ENCODE data around the gene SERAC1. TPM values are rescaled to one million over a fixed set of nuclear protein-coding genes. Genes with fewer than 3 reads are reported as not detected.

SERAC1 gene
- total RNA-seq, 1 donor from 2014 or later: 13.4 TPM

DNA sequence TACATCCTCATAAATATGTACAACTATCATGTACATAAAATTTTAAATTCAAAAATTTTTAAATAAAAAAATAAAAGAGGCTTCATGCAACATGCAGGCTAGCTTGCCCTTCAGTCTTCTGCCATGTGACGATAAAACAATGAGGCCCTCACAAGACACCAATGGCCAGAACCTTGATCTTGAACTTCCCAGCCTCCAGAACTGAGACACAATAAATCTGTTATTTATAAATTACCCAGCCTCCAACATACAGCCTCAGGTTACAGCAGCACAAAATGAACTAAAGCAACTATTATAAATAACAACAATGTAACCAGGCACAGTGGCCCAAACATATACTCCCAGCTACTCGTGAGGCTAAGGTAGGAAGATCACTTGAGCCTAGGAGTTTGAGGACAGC is 42.8 kb downstream of the SERAC1 start:
- no peak for DNase-seq (ENCODE audit: low read depth)

DNA sequence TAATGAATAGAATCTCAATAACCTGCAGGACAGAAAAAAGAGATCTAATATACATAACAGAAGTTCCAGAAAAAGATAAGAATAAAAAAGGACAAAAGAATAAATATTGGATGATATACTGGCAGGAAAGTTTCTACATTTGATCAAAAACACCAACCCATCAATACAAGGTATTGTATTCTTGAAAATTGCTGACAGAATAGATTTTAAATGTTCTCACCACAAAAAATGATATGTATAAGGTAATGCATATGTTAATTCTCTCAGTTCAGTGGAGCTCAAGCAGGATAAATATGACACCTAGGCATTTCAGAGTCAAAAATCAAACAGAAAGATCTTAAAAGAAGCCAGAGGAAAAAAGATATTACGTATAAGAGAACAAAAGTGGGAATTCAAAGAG is 43.8 kb downstream of the SERAC1 start:
- no peak for DNase-seq (ENCODE audit: low read depth)

DNA sequence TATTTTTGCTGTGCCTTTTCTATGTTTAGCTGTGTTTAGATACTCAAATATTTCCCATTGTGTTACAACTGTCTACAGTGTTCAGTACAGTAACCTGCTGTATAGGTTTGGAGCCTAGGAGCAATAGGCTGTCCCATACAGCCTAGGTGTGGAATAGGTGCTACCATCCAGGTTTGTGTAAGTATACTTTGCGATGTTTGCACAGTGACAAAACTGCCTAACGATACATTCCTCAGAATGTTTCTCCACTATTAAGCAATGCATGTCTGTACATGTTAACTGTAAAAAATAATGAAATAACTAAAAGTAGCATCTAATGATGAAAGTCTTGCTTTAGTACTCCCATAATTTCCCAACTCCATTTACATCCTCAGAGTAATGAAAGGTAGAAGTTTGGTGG is 46.0 kb downstream of the SERAC1 start:
- no peak for DNase-seq (ENCODE audit: low read depth)

DNA sequence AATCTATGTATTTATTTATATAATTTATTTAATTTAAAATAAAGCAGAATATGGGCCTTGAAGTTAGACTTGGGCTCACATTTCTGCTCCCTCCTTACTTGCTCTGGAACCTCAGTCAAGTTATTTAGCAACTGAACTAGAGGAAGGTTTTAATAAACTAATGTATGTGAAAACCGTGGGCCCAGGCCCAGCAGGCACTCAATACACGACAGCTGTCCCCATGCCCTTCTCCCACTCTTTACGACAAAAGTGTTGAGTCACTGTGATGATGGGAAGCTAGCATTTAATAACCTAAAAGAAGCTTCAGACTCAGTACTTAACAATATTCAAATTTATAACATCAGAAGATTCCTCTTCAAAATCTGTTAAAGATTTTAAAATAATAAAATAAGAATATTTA is 46.7 kb downstream of the SERAC1 start:
- DNase-seq (ENCODE audit: low read depth): peak; percentile 49

- DNase-seq (ENCODE audit: low read depth): no peak
Observed at GRCh38 chr6:158118886-158119285, 49.2 kb downstream of the SERAC1 start.

- no peak for DNase-seq (ENCODE audit: low read depth)
Observed at GRCh38 chr6:158115508-158115907, 52.6 kb downstream of the SERAC1 start.

- DNase-seq (ENCODE audit: low read depth): peak; percentile 60
Observed at GRCh38 chr6:158115102-158115501, 53.0 kb downstream of the SERAC1 start.

DNA sequence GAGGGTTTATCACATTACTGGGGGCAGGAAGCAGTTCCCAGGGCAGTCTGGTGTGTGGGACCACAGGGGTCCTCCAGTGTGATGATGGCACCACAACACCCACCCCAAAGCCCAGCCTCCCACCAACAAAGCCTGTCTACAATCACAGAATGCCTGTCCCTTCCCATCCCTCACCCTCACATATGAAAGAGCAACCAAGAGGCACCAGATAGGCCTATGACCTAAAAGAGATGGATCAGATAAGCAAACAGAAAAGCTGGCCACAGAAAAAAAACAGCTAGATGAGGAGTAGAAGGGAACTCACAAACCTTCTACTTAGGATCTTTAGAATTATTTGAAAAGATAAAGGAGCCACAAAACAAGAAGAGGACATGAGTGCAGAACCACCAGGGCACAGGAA is 54.3 kb downstream of the SERAC1 start:
- no peak for DNase-seq (ENCODE audit: low read depth)

GRCh38 chr6:158111987-158112386 is 56.1 kb downstream of the SERAC1 start:
- DNase-seq (ENCODE audit: low read depth): no peak

DNA sequence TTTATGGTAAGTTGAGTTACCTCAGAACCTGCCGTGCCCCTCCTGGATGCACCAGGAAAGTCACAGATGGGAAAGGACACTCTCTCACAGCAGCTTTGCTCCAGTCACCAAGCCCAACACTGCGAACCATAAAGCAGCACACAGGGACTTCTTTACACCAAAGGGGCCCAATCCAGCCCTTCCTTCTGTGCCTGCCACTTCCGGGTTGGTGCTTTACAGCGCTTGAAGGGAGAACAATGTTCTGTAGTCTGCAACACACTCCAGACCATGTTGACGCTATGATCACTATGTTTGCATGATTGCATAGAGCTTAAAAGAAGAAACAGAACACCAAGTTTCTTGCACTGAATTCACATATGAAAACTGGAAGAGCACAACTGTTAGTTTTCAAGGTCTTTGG is 57.1 kb downstream of the SERAC1 start:
- DNase-seq (ENCODE audit: low read depth): no peak

GRCh38 chr6:158109748-158110147 is 58.3 kb downstream of the SERAC1 start:
- DNase-seq (ENCODE audit: low read depth): no peak

DNA sequence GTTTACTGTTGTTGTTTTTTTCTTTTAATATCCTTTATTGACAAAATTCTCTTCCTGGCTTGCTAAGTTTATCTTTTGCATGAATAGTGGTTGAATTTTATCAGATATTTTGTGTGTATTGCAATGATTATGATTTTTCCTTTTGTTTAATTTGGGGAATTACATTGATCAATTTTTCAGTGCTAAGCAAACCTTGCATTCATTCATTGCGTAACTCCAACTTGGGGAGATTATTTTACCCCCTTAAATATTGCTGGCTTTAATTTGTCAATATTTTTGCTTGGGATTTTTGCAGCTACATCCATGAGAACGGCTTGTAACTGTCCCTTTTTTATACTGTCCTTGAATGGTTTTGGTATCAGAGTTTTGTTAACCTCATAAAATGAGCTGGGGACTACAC is 63.4 kb downstream of the SERAC1 start:
- DNase-seq (ENCODE audit: low read depth): no peak

GRCh38 chr6:158103228-158103627 is 64.8 kb downstream of the SERAC1 start:
- DNase-seq (ENCODE audit: low read depth): no peak

DNA sequence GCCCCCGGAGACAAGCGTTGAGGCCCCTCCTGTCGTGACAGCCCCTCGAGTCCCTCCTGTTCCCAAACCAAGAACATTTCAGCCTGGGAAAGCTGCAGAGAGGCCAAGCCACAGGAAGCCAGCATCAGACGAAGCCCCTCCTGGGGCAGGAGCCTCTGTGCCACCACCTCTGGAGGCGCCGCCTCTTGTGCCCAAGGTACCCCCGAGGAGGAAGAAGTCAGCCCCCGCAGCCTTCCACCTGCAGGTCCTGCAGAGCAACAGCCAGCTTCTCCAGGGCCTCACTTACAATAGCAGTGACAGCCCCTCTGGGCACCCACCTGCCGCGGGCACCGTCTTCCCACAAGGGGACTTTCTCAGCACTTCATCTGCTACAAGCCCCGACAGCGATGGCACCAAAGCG is 72.4 kb downstream of the SERAC1 start:
- no peak for DNase-seq (ENCODE audit: low read depth)

DNA sequence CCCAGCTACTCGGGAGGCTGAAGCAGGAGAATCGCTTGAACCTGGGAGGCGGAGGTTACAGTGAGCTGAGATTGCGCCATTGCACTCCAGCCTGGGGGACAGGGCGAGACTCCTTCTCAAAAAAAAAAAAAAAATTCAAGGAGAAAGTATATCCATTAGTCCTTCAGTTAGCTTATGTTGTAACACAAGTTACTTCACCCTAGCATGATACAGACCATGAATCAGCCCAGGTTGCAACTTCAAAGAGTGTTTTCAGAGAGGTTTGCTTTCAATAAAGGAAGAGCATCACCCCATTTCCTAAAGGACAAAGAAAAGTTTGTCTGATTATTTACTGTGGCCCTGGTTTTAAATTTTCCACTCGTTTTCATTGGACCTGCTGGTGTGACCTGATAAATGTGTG is 73.0 kb downstream of the SERAC1 start:
- DNase-seq (ENCODE audit: low read depth): no peak

GRCh38 chr6:158092806-158093205 is 75.3 kb downstream of the SERAC1 start:
- DNase-seq (ENCODE audit: low read depth): no peak

GRCh38 chr6:158087224-158087867 is 80.7 kb downstream of the SERAC1 start:
- no peak for DNase-seq (ENCODE audit: low read depth)

- DNase-seq (ENCODE audit: low read depth): no peak
Observed at GRCh38 chr6:158086504-158087223, 81.4 kb downstream of the SERAC1 start.

DNA sequence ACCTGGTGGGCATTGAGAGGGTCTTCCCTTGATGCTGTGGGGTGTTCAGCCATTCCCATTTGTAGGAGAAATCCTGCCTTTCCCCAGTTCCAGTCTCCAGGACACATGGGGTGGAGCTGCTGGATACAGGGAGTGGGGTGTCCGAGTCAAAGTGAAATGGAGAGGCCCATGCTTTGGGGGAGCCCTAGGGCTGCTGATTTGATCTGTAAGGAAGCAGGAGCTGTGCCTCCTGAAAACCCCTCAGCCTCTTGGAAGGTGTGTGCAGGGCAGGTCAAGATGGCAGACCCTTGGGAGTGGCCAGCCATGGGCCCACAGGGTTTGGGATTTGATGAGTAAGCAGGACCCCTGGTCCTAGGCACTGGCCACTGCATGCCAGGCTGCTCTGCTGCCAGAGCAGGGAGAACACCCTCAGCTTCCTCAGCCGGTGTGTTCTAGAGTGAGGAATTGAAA is 82.0 kb downstream of the SERAC1 start:
- DNase-seq (ENCODE audit: low read depth): no peak

DNA sequence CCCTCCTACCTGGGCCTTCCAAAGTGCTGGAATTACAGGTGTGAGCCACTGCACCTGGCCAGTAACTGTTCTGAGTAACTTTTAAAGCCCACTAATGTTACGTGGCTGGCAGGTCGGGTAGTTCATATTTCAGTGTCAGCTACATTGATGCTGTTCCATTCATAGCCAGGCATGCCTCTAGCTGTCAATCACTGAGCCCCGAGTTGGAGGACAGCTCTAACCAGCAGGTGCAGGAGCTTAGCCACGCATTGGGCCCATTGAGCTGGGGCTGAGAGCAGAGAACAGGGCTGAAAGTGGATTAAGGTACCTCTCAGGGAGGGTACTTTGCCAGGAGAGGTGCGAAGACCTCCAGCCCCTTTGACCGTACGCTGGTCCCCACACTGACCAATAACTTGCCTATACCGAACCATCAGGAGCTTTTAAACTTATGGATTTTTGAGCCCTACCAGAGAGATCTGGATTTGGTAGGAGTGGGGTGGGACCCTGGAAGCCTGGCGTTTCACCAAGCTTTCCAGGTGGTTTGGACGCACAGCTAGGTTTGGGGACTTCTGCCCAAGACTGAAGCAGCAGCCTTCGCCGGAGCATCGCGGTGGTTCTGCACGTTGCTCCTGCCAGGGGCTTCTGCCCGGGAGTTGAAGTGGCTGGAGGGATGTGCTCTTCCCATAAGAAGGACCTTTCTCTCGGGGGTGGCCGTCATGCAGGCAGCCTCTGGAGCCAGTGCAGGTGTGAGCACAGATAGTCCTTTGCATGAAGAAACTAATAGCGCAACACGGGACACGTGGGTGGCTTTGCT is 82.6 kb downstream of the SERAC1 start:
- no peak for DNase-seq (ENCODE audit: low read depth)

DNA sequence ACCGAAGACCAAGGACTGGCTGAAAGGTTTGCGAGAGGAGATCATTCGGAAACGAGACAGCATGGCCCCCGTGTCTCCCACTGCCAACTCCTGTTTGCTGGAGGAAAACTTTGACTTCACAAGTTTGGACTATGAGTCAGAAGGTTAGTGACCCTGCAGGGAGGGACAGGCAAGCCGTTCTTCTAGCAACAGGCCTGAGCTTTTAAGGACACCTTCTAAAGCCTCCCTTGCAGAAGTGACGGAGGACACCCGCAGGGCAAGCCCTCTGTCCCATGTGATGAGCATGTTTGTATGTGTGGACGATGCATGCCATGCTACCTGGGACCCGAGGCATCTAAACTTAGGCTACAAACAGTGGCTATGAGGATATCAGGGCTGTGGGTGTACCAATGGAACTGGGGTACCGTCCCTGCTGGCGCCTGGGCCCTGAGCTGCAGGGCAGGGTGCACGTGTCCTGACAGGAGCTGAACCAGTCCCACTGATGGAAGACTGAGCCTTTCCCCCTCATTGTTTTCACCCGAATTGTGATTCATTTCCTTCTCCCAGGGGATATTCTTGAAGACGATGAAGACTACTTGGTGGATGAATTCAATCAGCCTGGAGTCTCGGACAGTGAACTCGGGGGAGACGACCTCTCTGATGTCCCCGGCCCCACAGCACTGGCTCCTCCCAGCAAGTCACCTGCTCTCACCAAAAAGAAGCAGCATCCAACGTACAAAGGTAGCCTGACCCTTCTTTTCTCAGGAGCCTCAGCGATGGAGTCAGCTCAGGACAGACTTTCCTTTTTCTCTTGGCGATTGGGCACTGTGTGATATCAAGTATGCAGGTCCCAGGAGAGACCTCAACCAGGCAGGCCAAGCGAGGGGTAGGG is 84.4 kb downstream of the SERAC1 start:
- no peak for DNase-seq (ENCODE audit: low read depth)

GRCh38 chr6:158081657-158081935 is 86.5 kb downstream of the SERAC1 start:
- DNase-seq (ENCODE audit: low read depth): no peak
